IPS-18c (cell line): ENCODE measurements around the gene WDR35.
"Not testable (repeated sequence)": the region's sequence is repeated elsewhere in the genome, so short reads cannot be mapped to it uniquely, and the experiment has no call there.

Experiments
- H3K4me3 ChIP-seq: 2 replicates; pipeline ENCODE4 v1.7.0; 2013; ENCODE audit warnings: low read depth, mild to moderate bottlenecking, low read length, moderate library complexity; ENCODE audit not compliant: insufficient read depth
- H3K9me3 ChIP-seq: one replicate; pipeline ENCODE4 v1.6.1; 2013; ENCODE audit warnings: mild to moderate bottlenecking, low read length, moderate library complexity; ENCODE audit not compliant: control insufficient read depth, insufficient read depth

The WDR35 gene

DNA sequence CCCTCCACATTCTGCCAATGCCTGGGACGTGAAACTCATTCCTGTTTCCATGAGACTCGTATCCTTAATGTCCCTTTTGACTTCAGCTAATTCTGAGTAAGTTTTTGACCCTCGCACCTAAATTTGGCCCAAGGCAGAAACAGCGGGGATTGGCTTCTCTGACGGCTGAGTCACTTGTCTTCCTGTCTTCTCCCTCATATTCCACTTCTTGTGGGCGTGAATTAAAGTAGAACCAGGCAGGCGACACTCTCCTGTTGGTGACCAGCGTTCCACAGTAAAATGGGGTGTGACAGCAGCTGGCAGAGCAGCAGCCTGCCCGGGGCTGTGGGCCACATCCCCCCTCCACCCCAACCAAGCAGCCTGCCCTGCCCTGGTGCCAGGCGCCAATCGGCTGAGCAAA, 103.6 kb downstream of the WDR35 start:
- H3K4me3 ChIP-seq, result no peak overlapping the region

DNA sequence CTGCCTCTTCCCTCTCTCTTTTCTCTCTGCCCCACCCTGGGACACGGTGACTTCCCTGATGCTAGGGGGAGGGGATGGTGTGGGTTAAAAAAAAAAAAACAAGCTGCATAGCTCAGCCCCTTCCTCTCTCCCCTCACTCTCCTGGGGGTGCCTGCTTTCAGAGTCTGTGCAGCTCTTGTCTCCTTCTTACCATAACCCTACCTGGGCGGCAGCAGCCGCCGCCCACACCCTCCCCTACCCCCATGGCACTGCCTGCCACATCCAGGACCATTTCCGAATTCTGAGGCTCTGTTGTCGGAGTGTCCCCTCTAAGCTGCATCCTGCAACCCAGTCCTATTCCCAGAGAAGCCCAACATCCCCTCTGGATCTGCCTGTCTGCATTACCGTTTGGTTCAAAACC, 104.1 kb downstream of the WDR35 start:
- Histone ChIP-seq H3K4me3 (no peak overlapping the region), H3K9me3 (no peaks in the 10 kb centered on the region)

More for the DNA sequence above, 103.6 kb downstream of the WDR35 start:
- no peaks in the 10 kb centered on the region for H3K9me3 ChIP-seq

DNA sequence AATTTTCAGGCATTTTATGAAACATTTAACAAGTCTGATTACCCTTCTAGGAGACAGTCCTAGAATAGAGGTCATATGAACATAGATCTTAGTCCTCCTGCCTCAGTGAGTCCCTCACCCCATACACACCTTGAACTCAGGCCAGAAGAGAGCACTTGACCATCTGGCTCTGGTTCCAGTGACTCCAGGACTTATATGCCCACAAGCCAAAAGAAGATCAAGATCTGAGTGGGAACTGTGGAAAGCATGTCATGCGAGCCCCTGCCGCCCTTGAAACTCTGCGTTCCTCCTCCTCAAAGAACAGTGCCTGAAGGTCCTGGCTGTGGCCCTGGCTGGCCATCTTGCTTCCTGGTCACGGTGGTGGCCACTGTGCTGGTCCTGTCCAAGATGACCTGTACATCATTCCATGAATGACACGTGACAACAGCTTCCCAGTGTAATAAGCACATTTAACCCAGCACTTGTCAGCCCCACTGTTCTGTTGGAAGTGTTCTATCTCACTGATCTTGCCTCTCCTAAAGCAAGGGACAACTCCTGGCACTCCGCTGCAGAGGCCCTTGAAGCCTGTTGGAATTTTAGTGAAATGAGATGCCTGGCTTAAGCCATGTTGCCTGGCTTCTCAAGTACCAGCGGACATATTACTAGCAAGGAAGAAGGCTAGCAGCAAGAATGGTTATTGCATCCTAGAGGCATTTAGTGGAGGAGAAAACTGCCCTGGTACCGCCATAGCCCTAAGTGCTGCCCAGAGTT, 105.8 kb downstream of the WDR35 start:
- Histone ChIP-seq H3K4me3 (no peak overlapping the region), H3K9me3 (no peaks in the 10 kb centered on the region)

DNA sequence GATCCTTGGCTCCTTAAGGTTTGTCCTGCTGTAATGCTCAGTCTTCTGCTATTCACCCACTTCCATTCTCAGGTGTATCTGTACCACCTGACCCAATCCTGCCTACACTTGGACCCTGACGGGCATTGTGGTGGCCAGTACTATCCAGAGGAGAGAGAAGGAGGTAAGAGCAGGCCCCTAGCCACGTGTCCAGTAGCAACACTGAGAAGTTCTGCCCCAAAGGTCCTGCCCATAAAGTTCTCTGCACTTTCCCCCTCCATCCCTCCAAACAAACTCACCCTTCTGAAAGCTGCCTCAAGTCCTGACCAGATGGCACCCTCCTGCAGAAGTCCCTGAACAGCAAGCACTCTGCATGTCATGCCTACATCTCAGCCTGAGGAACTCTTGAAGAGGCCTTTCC, 106.4 kb downstream of the WDR35 start:
- H3K9me3 ChIP-seq, result no peaks in the 10 kb centered on the region
- no peak overlapping the region for H3K4me3 ChIP-seq

DNA sequence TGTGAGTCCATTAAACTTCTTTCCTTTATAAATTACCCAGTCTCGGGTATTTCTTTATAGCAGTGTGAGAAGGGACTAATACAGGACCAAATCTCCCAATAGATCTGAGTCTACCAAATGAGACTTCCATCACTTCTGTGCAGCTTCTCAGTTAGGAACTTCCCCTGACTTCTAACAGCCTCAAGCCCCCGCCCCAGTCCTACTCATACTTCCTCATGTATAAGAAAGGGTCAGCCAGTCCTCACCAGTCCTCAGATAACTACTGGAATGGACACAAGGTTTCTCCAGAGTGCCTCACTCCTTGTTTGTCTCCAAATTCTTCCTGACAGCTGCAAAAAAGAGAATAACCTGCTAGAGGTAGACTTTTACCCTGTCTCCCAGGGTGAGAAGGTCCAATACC, 107.6 kb downstream of the WDR35 start:
- no peaks in the 10 kb centered on the region for H3K9me3 ChIP-seq
- no peak overlapping the region for H3K4me3 ChIP-seq

DNA sequence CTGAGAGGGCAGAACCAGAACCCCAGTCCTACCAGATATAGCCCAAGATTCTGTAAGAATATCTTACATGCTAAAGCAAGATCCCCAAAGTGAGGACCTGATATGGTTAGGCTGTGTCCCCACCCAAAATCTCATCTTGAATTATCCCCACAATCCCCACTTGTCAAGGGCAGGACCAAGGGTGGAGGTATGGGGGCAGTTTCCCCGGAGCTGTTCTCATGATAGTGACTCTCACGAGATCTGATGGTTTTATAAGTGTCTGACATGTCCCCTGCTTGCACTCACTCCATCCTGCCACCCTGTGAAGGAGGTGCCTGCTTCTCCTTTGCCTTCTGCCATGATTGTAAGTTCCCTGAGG, 108.0 kb downstream of the WDR35 start:
- no peak overlapping the region for H3K4me3 ChIP-seq
- no peaks in the 10 kb centered on the region for H3K9me3 ChIP-seq

DNA sequence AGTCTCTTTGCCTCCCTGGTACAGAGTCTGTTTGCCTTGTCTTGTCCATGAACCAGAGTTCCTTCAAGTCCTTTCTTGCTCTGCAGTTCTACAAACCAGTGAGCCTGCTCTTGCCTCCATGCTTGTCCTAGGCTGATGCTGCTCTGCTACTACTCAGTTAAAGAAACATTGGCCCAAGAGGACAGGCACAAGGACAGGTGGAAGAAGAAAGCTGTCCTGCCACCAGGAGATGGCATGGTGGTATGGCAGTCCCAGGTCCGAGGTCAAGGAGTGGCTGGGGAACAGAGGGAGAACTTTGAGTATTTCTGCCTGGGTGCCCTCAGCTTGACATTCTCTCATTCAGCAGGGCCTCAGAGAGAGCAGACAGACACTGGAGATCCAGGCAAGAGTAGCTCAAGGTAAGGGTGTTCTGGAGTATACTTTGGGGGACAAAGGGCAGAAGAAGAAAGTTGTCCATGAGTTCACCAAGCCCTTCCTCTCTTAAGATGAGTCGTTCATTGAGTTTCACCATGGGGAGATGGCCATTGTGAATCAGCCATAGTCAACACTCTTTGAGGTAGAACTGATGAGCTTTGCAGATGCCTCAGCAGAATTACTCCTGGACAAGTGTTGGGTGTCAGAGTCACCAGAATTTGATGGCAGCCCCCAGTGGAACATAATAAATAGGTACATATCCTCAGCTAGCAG, 108.5 kb downstream of the WDR35 start:
- Histone ChIP-seq H3K9me3 (no peaks in the 10 kb centered on the region), H3K4me3 (no peak overlapping the region)

DNA sequence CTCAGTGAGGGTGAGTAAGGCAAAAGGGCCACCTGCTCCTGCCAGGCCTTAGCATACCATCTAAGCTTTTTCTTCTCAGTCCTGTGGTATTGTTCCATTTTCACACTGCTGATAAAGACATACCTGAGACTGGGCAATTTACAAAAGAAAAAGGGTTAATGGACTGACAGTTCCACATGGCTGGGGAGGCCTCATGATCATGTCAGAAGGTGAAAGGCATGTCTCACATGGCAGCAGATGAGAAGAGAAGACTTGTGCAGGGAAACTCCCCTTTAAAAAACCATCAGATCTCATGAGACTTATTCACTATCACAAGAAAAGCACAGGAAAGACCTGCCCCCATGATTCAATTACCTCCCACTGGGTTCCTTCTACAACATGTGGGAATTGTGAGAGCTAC, 109.7 kb downstream of the WDR35 start:
- H3K9me3 ChIP-seq, H3K4me3 ChIP-seq: not testable (repeated sequence)

DNA sequence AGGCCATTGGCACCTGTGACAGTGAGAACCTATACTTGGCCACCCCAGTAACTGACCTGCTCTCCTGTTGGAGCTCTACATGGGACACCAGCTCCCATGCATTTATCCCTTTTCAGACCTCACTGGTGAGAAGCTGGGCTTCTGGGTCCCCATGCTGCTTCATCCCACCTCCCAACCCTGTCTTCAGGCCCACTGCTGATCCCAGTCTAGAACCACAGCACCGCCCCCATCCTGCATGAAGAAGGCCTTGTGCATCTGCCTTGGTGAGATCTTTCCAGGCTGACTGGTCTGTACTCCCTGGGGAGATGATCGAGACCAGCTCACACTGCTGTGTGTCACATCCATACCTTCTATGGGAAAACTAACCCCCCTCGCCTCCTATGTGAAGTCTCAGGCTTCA, 110.8 kb downstream of the WDR35 start:
- Histone ChIP-seq H3K9me3 (no peaks in the 10 kb centered on the region), H3K4me3 (no peak overlapping the region)

DNA sequence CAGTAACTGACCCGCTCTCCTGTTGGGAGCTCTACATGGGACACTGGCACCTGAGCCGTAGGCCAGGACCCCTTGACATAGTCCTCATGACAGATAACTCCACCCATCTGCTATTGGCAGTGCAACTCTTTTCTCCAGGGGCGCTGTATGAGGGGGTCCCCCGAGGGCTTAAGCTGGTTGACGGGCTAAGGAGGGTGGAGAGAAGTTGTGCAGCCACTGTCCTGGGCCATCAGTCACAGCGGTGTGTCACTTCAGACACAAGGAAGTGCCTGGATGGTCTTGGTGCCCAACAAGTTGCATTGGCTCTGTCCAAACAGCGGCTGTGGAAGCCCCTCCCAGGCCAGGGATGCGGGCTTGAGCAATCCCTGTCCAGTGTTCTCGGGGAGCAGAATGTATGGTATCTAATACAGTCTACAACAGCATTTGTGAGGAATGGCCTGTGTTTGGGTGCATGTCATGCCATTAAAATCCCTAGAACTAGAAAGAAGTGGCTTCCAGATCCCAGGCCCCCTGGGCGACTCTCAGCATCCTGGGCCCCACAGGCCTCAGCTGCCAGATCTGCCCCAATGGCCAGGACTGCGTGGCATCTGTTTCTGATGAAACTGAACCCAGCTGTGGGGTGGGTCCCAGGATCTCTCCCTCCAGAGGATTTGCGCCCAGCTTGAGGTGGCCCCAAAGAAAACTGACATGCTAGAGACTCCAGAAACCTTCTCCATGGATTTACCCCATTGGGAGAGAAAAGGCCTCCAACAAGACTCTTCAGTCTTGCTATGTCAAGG, 111.4 kb downstream of the WDR35 start:
- Histone ChIP-seq H3K9me3 (no peaks in the 10 kb centered on the region), H3K4me3 (no peak overlapping the region)

DNA sequence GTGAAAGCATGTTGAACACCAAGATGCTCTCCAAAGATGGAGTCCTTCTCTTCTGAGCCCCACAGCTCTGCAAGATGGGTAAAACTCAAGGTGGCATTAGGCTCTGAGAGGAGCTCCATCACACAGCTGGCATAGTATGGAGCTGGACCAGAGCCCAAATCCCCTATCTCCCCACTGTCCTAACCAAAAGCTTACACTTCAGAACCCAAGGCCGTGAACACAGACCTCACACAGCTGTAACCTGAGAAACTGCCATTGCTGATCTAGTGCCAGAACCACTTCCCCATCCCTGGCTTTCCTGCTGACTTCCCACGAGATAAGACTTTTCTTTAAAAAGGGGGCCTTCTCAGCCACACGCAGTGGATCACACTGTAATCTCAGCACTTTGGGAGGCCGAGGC, 113.2 kb downstream of the WDR35 start:
- H3K9me3 ChIP-seq, result no peaks in the 10 kb centered on the region

DNA sequence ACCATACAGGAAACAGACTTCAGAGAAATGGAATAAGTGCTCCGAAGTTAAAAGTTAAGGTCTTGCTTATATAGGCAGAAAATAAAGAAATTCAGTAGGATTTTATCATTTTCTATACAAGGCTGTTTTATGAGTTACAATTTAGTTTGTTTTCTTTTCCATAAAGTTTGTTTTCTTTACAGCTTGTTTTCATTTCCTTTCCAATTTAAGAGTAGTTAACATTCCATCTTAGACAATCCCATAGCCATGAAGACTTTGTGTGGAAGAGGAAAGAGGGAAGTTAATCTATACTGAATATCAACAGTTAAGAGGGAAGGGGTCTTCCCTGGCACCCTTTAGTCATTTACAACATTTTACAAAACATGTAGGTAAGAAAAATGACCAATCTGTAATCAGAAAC, 114.6 kb downstream of the WDR35 start:
- Histone ChIP-seq H3K4me3 (no peak overlapping the region), H3K9me3 (no peaks in the 10 kb centered on the region)

More for the DNA sequence above, 113.2 kb downstream of the WDR35 start:
- no peak overlapping the region for H3K4me3 ChIP-seq

DNA sequence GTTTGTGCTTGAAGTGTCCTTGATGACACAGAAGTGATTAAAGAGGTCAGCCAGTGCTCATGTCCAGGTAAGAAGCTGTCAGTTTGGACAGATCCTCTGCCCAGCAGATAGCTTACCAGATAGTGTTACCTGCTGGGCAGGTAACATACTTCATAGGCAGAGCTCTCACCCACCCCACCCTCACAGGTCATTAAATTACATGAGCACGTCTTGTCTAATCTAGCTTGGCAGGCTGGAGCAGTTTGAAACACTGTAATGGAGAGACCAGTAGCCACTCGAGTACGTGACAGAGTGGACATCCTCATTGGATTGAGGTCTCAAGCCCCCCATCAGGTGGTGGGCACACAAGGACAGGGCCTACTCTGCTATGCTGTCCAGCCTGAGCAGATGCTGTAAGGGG, 115.2 kb downstream of the WDR35 start:
- H3K4me3 ChIP-seq, result no peak overlapping the region
- H3K9me3 ChIP-seq, result no peaks in the 10 kb centered on the region

DNA sequence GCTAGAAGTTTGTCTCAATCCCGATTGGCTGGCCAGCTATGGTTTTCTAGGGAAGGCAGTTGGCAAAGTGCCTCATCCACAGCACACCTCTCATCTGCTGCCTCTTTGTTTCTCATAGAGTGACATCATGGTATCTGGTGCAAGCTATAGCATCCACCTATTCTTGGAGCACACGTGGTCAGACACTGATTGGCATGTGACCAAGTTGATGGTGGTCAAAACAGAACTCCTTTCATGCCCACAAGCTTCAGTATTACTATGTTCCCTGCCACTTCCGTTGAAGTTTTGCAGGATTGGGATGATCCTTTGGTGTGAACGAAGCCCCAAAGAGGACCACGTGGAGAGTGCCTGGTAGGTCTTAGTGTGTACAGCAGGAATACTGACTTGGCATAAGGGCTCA, 116.9 kb downstream of the WDR35 start:
- Histone ChIP-seq H3K9me3 (no peaks in the 10 kb centered on the region), H3K4me3 (no peak overlapping the region)

DNA sequence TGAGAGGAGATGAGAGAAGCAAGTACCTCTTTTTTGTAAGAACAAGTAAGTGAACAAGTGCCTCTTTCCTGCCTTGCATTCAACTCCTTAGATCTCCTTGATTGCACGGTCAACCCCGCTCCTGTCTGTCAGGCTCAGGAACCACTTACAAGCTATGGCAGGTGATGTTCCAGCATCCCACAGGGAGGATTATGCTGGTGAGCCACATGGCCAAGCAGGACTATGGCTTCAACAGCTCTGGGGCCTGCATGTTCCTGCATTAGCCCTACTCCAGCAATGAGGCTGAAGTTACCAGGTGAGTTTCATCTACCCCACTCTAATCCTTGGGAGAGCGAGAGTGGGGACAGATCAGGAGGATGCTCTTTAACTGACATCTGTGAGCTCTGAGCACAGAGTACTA, 117.6 kb downstream of the WDR35 start:
- no peak overlapping the region for H3K4me3 ChIP-seq
- H3K9me3 ChIP-seq, result no peaks in the 10 kb centered on the region

DNA sequence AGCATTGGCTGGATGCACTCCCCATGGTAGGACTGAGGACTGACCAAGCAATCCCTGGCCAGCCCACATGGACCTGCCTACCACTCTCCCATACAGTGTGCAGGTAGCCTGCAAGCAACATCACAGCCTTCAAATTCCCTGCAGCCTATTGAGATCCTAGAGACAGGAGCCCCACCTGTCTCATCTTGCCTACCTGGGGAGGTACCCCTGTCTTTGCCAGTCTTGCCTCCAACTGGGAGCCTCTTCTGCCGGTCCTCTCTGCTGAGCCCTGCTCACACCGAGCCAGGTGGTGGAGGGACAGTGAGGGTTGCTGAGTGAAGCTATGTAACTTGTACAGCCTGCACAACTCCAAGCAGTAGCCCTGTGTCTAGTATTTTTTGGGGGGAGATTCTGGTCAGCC, 118.1 kb downstream of the WDR35 start:
- no peaks in the 10 kb centered on the region for H3K9me3 ChIP-seq

DNA sequence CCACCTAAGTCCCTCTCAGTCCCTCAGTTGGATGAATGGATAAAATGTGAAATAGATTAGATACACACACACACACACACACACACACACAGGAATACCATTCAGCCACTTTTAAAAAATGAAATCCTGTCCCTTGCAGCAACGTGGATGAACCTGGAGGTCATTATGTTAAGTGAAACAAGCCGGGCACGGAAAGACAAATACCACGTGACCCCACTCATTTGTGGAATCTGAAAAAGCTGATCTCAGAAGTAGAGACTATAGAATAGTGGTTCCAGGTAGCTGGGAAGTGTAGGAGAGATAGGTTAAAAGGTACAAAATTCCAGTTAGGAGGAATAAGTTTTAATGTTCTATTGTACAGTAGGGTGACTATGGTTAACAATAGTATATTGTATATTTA, 119.1 kb downstream of the WDR35 start:
- no peaks in the 10 kb centered on the region for H3K9me3 ChIP-seq
- no peak overlapping the region for H3K4me3 ChIP-seq

More for the DNA sequence above, 118.1 kb downstream of the WDR35 start:
- H3K4me3 ChIP-seq, result no peak overlapping the region
